Measurements from ENCODE around the gene NR2F1-AS1. TPM values are rescaled to one million over a fixed set of nuclear protein-coding genes. Genes with fewer than 3 reads are reported as not detected.

Gene NR2F1-AS1
- total RNA-seq, 2 experiments from 2014 or later = not detected

DNA sequence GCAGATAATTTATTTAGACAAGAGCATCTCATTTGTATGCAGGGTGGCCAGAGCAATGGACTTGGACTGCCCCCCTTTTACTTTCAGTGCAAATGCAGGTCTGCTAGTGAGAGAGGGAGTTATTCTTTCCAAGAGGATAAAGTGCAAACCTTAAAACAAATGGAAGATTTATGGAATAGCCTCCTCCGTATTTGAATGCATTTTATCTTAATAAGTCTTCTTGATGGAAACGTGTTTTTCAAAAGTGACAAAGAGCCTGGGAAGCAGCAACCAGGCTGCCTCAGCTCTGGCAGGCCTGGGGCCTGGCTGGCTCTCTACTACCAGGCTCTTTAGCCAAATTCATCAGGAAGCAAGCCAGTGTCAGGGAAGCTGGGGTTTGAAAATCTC, 8.8 kb upstream of the NR2F1-AS1 start:
- H3K4me3 Mint-ChIP-seq = no peak overlapping the region
- H3K36me3 Mint-ChIP-seq = peaks cover 9% of the 10 kb centered on the region
- POLR2A ChIA-PET = no interaction called here
- H3K27me3 Mint-ChIP-seq = peaks cover 87% of the 10 kb centered on the region
- DNase-seq = no peak
- H3K9me3 Mint-ChIP-seq = peaks cover 8% of the 10 kb centered on the region
- no peak for ATAC-seq (ENCODE audit: low read depth)
- H3K4me1 Mint-ChIP-seq = peaks cover 17% of the 10 kb centered on the region
- no peak overlapping the region for H3K27ac Mint-ChIP-seq

DNA sequence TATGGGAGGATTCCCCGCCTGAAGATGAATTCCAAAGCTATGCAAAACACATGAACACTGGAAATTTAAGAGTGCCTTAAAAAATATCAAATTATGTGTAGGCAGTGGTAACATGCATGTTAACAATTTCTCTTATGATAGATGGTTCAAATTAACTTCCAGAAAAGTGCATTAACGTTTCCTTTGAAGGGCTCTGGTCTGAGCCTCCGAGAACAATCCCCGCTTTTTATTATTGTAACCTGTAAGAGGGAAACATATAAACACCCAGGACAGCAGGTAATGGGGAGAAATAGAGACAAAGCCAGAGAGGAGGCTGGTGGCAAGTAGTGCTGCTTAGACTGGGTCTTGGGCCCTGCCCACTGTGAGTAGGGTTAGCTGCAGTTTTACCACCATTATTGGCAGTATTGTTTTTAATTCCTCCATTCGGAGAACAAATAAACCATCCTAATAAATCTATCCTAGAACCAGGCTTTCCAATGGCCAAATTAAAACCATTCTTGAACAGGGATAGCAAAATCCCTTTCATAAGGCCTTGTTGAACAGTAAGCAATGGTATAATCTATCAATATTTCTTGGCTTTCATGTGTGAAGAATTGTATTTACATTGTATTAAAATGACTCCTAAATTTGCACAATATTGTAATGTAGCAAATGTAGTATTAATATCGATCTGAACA, 8.3 kb upstream of the NR2F1-AS1 start:
- no peak overlapping the region for H3K4me3 Mint-ChIP-seq
- POLR2A ChIA-PET = no interaction called here
- ATAC-seq (ENCODE audit: low read depth) (no peak), DNase-seq (no peak)
- H3K36me3 Mint-ChIP-seq = peaks cover 9% of the 10 kb centered on the region
- H3K27me3 Mint-ChIP-seq = peaks cover 82% of the 10 kb centered on the region
- H3K4me1 Mint-ChIP-seq = peaks cover 17% of the 10 kb centered on the region
- peak overlapping the region; percentile 16 for H3K27ac Mint-ChIP-seq
- H3K9me3 Mint-ChIP-seq = peaks cover 8% of the 10 kb centered on the region

DNA sequence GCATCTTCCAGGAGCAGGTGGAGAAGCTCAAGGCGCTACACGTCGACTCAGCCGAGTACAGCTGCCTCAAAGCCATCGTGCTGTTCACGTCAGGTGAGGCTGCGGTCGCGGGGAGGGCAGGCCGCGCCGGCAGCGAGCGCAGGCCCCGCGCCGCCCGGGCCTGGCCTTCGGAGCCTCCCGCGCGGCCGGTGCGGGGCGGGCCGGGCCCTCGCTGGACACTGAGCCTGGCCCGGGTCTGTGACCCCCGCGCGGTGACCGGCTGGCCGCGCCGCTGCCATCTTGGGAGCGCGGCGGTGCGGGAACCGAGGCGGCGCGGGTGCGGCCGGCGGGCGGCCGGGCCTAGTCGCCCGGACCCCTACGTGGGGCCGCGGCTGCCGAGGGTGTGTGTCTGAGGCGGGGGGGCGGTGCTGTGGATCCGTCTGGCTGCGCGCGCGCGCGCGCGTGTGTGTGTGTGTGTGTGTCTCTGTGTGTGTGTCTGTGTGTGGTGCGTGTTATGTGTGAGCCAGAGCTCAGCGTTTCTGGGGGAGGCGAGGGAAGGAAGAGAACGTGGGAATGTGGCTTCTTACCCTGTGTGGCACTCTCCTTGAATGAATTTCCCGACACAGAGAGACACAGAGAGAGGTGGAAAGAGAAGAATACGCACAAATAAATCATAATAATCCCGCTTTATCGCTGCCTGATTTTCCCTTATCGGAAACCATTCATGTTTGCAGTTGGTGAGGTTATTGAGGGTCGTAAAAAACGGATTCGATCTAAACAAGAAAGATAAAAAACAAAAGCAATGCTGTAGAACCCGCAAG, 7.5 kb upstream of the NR2F1-AS1 start:
- H3K27ac Mint-ChIP-seq = peak overlapping the region; percentile 78
- H3K4me3 Mint-ChIP-seq = peak overlapping the region; percentile 63
- POLR2A ChIA-PET = interaction anchor here (0.5 kb wide), 1 partner anchor 9 kb away, joined by 4 read pairs; no protein-coding TSS in a partner anchor
- DNase-seq (no peak), ATAC-seq (ENCODE audit: low read depth) (no peak)
- peaks cover 75% of the 10 kb centered on the region for H3K27me3 Mint-ChIP-seq
- peaks cover 4% of the 10 kb centered on the region for H3K9me3 Mint-ChIP-seq
- H3K4me1 Mint-ChIP-seq = peaks cover 17% of the 10 kb centered on the region
- peaks cover 9% of the 10 kb centered on the region for H3K36me3 Mint-ChIP-seq

DNA sequence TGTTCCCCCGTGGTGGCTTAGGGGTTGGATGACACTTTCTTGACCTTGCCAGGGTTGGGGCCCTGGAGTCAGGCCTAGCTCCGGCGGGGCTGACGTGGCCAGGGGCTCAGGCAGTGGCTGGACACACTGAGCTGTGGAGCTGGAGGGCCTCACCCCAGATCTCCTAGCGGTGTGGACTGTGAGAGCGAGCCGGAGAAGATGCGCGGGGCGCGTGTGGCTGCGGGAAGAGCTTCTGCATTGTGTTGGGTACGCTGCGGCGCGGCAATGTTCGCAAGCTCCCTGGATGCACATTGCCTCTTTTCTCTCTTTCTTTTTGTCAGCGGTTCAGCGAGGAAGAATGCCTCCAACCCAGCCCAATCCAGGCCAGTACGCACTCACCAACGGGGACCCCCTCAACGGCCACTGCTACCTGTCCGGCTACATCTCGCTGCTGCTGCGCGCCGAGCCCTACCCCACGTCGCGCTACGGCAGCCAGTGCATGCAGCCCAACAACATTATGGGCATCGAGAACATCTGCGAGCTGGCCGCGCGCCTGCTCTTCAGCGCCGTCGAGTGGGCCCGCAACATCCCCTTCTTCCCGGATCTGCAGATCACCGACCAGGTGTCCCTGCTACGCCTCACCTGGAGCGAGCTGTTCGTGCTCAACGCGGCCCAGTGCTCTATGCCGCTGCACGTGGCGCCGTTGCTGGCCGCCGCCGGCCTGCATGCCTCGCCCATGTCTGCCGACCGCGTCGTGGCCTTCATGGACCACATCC, 6.8 kb upstream of the NR2F1-AS1 start:
- ATAC-seq (ENCODE audit: low read depth) (no peak), DNase-seq (no peak)
- Mint-ChIP-seq H3K36me3 (peaks cover 9% of the 10 kb centered on the region), H3K9me3 (peaks cover 4% of the 10 kb centered on the region), H3K27ac (peak overlapping the region; percentile 30), H3K4me3 (peak overlapping the region; percentile 9), H3K4me1 (peaks cover 17% of the 10 kb centered on the region), H3K27me3 (peaks cover 67% of the 10 kb centered on the region)
- POLR2A ChIA-PET = interaction anchor here (0.5 to 0.8 kb wide), 2 partner anchors 10 to 25 kb away, joined by 4 to 6 read pairs; no protein-coding TSS in a partner anchor

DNA sequence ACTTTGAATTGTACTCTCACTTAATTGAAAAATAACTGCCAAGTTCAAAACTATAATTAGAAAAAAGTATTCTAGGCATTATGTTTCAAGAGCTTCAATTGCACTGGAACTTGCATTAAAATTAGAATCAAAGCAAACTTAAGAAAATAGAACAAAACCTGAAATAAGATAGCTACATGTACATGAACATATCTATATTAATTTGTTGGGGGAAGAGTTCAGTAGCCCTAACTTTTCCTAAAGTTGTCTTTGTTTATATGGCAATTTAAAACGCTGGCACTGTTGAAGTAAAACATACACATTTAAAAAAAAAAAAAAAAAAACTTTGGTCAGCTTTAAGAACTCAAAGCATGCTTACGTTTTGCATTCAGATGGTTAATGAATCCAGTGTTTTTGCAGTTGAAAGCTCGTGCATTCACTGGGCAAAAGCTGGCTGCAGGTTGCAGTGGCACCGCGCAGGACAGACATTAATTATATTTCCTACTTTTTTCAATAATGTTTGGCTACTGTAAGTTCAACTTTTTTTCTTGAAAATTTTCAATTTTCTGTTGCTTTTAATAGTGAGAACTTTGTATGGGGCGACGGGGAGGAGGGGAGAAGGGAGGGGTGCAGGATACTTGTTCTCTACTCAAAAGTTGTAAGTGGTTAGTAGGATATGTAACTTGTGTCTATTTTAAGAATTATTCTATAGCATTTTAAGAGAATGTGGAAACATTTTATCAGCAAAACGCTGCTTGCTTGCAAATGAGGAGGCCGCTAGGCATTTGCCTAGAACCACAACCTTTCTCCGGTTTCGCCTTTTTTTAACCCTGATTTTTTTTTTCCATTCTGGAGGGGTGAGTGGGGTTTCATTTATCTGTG, 5.9 kb upstream of the NR2F1-AS1 start:
- Mint-ChIP-seq H3K9me3 (peaks cover 4% of the 10 kb centered on the region), H3K36me3 (peaks cover 9% of the 10 kb centered on the region), H3K27ac (peak overlapping the region; percentile 30), H3K4me3 (no peak overlapping the region), H3K27me3 (peaks cover 61% of the 10 kb centered on the region), H3K4me1 (peaks cover 17% of the 10 kb centered on the region)
- DNase-seq = no peak
- POLR2A ChIA-PET = interaction anchor here (0.8 to 0.9 kb wide), 2 partner anchors 14 to 26 kb away, joined by 3 to 6 read pairs; no protein-coding TSS in a partner anchor
- no peak for ATAC-seq (ENCODE audit: low read depth)

DNA sequence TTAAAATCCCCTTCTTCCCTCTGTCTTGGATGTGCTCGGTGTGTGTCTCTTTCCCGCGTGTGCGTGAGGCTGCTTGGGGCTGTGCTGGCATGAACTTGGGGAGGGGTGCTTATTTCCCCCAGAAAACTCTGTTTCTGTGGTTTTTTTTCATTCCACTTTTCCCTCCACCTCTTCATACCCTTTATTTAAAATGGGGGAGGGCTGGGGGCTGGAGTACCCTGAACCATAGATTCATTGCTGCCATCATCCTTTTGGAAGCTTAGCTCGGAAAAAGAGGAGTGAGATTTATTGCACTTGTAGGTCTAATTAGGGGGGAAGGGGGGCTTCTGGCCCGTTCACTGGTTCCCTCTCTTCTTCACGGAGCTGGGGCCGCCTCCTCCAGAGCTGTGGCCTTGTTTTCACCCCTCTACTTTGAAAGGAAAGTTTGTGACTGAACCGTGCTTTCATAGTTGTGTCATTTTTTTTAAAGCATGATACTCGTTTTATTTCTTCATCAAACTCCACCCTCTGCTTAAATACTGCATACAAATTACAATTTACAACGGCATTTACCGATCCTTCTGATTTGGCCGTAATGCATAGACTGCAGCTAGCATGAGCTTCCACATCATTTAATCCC, 4.9 kb upstream of the NR2F1-AS1 start:
- peaks cover 4% of the 10 kb centered on the region for H3K9me3 Mint-ChIP-seq
- peaks cover 18% of the 10 kb centered on the region for H3K4me1 Mint-ChIP-seq
- ATAC-seq (ENCODE audit: low read depth) = no peak
- peaks cover 51% of the 10 kb centered on the region for H3K27me3 Mint-ChIP-seq
- peaks cover 9% of the 10 kb centered on the region for H3K36me3 Mint-ChIP-seq
- H3K4me3 Mint-ChIP-seq = peak overlapping the region; percentile 80
- POLR2A ChIA-PET = interaction anchor here (0.9 kb wide), 1 partner anchor 13 kb away, joined by 3 read pairs; no protein-coding TSS in a partner anchor
- DNase-seq = no peak
- peak overlapping the region; percentile 70 for H3K27ac Mint-ChIP-seq

DNA sequence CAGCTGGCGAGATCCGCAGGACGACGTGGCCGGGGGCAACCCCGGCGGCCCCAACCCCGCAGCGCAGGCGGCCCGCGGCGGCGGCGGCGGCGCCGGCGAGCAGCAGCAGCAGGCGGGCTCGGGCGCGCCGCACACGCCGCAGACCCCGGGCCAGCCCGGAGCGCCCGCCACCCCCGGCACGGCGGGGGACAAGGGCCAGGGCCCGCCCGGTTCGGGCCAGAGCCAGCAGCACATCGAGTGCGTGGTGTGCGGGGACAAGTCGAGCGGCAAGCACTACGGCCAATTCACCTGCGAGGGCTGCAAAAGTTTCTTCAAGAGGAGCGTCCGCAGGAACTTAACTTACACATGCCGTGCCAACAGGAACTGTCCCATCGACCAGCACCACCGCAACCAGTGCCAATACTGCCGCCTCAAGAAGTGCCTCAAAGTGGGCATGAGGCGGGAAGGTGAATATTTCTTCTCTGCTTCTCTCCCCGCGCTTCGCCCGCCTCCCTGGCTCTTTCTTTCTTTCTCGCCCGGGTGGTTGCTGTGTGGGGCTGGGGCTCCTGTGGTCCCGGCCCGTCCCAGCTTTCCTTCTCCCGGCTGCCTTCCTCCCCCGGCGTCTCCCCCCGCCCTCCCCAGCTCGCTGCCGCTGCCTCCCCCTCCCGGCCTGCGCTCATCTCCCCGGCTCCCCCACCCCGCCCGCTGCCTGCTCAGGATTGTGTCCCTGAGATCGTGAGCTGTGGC, 4.2 kb upstream of the NR2F1-AS1 start:
- ATAC-seq (ENCODE audit: low read depth) = no peak
- H3K36me3 Mint-ChIP-seq = peaks cover 9% of the 10 kb centered on the region
- no peak overlapping the region for H3K27ac Mint-ChIP-seq
- no peak for DNase-seq
- peaks cover 4% of the 10 kb centered on the region for H3K9me3 Mint-ChIP-seq
- POLR2A ChIA-PET = no interaction called here
- H3K4me1 Mint-ChIP-seq = peaks cover 25% of the 10 kb centered on the region
- H3K27me3 Mint-ChIP-seq = peaks cover 51% of the 10 kb centered on the region
- peak overlapping the region; percentile 80 for H3K4me3 Mint-ChIP-seq

DNA sequence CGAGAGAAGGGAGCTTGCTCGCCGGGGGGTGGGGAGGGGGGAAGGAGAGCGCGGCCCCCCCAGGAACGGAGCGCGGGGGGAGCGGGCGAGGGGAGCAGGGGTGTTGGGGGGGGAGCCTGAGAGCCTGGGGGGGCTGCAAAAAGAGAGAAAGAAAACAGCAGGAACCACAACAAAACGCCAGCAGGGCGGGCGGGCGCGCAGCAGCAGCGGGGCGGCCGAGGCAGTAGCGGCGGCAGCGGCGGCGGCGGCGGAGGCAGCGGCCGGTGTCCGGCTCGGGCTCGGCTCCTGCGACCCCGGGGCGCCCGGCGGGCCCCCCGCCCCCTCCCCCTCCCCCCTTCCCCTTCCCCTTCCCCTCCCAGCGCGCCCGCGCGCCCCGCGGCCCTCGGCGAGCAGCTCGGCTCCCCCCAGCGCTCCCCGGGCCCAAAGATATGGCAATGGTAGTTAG, 3.6 kb upstream of the NR2F1-AS1 start:
- H3K36me3 Mint-ChIP-seq = peaks cover 9% of the 10 kb centered on the region
- H3K4me3 Mint-ChIP-seq = peak overlapping the region; percentile 32
- H3K27me3 Mint-ChIP-seq = peaks cover 51% of the 10 kb centered on the region
- no peak for DNase-seq
- peaks cover 26% of the 10 kb centered on the region for H3K4me1 Mint-ChIP-seq
- no peak for ATAC-seq (ENCODE audit: low read depth)
- H3K27ac Mint-ChIP-seq = no peak overlapping the region
- POLR2A ChIA-PET = no interaction called here
- H3K9me3 Mint-ChIP-seq = peaks cover 4% of the 10 kb centered on the region

DNA sequence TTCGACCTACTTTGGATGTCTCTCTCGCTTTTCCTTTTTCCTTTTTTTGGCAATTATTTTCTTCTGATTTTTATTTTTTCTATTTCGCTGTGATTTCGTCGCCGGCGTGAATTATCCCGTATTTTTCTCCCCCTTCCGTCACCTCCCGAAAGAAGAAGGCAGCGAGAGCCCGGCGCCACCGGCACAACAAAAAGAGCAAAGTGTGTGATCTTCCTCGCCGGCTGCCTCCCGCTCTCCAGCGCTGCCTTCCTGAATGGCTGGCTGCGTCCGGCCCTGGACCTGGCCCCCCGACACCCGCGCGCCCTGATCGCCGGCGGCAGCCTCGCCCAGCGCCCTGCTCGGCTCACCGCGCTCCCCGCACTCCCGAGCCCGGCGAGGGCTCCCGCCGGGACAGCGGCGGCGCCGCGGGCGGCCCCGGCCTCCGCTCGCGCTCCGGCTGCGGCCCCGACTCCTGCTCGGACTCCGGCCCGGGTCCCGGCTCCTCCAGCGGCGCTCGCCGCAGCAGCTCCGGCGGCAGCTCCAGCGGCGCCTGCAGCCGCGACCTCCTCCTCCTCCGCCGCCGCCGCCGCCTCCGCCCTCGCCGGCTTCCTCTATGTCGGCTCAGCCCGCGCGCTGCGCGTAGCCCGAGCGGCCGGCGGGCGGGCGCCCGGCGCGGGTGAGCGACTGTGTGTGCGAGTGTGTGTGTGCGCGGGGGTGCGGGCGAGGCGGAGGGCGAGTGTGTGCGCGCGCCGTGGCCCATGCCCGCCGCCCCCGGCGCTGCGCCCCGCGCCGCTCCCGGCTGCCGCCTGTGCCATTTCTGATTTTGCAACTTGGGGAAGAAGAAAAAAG, 3.0 kb upstream of the NR2F1-AS1 start:
- POLR2A ChIA-PET = no interaction called here
- Mint-ChIP-seq H3K27me3 (peaks cover 45% of the 10 kb centered on the region), H3K27ac (no peak overlapping the region), H3K9me3 (peaks cover 4% of the 10 kb centered on the region), H3K36me3 (peaks cover 7% of the 10 kb centered on the region), H3K4me3 (peak overlapping the region; percentile 56), H3K4me1 (peaks cover 25% of the 10 kb centered on the region)
- ATAC-seq (ENCODE audit: low read depth) (peak; percentile 19), DNase-seq (peak; percentile 66)

DNA sequence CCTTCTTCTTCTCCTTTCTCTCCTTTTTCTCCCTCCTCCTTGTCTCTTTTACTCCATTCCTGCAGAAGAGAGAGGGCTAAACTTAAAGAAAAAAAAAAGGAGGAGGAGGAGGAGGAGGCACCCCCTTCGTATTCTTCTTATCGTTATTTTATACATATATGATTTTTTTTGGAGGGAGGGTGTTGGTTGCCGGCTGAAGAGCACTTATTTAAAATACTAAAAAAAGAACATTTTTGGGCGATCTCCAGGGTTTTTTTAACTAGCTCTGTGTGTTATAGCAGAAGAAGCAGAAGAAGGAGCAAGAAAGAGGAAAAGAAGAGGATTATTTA, 2.4 kb upstream of the NR2F1-AS1 start:
- H3K27ac Mint-ChIP-seq = no peak overlapping the region
- peaks cover 45% of the 10 kb centered on the region for H3K27me3 Mint-ChIP-seq
- H3K4me1 Mint-ChIP-seq = peaks cover 21% of the 10 kb centered on the region
- no peaks in the 10 kb centered on the region for H3K9me3 Mint-ChIP-seq
- POLR2A ChIA-PET = no interaction called here
- no peak for ATAC-seq (ENCODE audit: low read depth)
- peaks cover 3% of the 10 kb centered on the region for H3K36me3 Mint-ChIP-seq
- no peak for DNase-seq
- H3K4me3 Mint-ChIP-seq = peak overlapping the region; percentile 56

DNA sequence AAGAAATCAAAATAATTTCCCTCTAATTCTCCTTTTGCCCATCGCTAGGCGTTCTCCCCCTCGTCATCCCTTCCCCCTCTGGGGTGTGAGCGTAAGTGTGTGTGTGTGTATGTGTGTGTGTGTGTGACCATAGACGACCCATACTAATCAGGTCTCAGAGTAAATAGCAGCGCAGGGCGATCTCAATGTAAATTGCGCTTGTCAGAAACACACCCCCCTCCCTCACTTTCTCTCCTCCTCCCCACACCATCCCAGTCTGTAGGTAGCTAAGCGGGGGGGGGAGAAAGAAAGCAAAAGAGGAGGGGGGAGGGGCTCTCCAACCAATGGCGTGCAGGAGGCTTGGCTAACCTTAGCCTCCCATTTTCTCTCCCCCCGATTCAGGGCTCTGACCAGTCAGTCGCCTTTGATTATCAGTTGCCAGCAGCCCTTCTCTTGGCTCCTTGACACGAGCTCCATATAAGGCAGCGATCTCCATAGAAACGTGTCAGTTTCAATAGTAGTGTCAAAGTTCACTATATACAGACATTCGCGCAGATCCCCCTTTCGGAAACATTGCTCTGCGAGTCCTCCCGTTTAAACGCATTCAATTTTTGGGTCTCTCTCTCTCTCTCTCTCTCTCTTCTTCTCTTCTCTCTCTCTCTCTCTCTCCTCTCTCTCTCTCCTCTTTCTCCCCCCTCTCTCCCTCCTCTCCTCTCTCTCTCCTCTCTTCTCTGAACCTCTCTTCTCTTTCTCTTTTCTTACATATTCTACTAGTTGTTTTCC, 1.8 kb upstream of the NR2F1-AS1 start, which contains the start of gene NR2F1:
Gene NR2F1, plus strand, starts transcription at position 546 of the 762 bp plus-strand sequence. CDS start 1,802 bp downstream, outside the sequence.
- no peak for ATAC-seq (ENCODE audit: low read depth)
- no peak for DNase-seq
- Mint-ChIP-seq H3K4me1 (peaks cover 21% of the 10 kb centered on the region), H3K4me3 (peak within 1 kb of the TSS; percentile 56), H3K27me3 (peaks cover 47% of the 10 kb centered on the region), H3K27ac (no peak within 1 kb of the TSS), H3K36me3 (peaks cover 3% of the 10 kb centered on the region), H3K9me3 (no peaks in the 10 kb centered on the region)
- POLR2A ChIA-PET = no interaction called here
